ENCODE results near the gene P2RX4. TPM values are rescaled to one million over a fixed set of nuclear protein-coding genes. Genes with fewer than 3 reads are reported as not detected.

Gene P2RX4
- total and polyA plus RNA-seq, 2 of the 13 experiments (the other 11 are each of a cell fraction or from before 2014, with no cell fraction given) = 13.8 to 30.8 TPM

- no peak for DNase-seq (ENCODE audit: low spot score)
- peak; percentile 43; the same call in 1 of the 3 replicates for ATAC-seq
- H4K20me1 ChIP-seq (ENCODE audit: insufficient read depth, low read length) = no peaks in the 10 kb centered on the region
- H3K9me3 ChIP-seq (ENCODE audit: low read length) = no peaks in the 10 kb centered on the region
- no peak overlapping the region for H3K4me2 ChIP-seq (ENCODE audit: low read depth, low read length)
- no peak overlapping the region for H2AFZ ChIP-seq (ENCODE audit: low read length)
- H3K36me3 ChIP-seq (replicated peaks in 1 of 2; ENCODE audit: control insufficient read depth in 1 of 2, insufficient read depth in 2 of 2, low read length in 2 of 2) = no peaks in the 10 kb centered on the region
- no peak overlapping the region for H3K27ac ChIP-seq (ENCODE audit: extremely low read length, insufficient read depth, low read length)
- POLR2A ChIA-PET = no interaction called here
- in situ Hi-C loops (cut with HindIII; ENCODE audit: extremely low pct_ligation_motif_present, low pct_unique_long_range_greater_than_20kb) = no loop called here
- intact Hi-C loops (cut with micrococcal nuclease; ENCODE audit: unreplicated experiment) = no loop called here
- TF ChIP-seq NR0B2 (CRISPR knock-in tag; IDR thresholded peaks at IDR 0.05) (no peak), ZNF329 (CRISPR knock-in tag; IDR thresholded peaks at IDR 0.05; ENCODE audit: low read depth) (no peak), FUBP1 (CRISPR knock-in tag; IDR thresholded peaks at IDR 0.05; ENCODE audit: borderline replicate concordance) (no peak), TFDP2 (CRISPR knock-in tag; IDR thresholded peaks at IDR 0.05) (no peak), ZNF260 (CRISPR knock-in tag; IDR thresholded peaks at IDR 0.05; ENCODE audit: borderline replicate concordance, low read depth) (no peak), ZFP41 (CRISPR knock-in tag; IDR thresholded peaks at IDR 0.05; ENCODE audit: borderline replicate concordance) (no peak), PLSCR1 (CRISPR knock-in tag; IDR thresholded peaks at IDR 0.05; ENCODE audit: borderline replicate concordance) (no peak), HNRNPL (IDR thresholded peaks at IDR 0.05; ENCODE audit: low read depth, low read length) (no peak), ZNF691 (CRISPR knock-in tag; IDR thresholded peaks at IDR 0.05; ENCODE audit: borderline replicate concordance, low read depth) (no peak), CERS6 (CRISPR knock-in tag; IDR thresholded peaks at IDR 0.05) (no peak), ZNF557 (CRISPR knock-in tag; IDR thresholded peaks at IDR 0.05) (no peak)
- FAIRE-seq = no peak
- H3K79me2 ChIP-seq (ENCODE audit: insufficient read depth, low read length) = no peaks in the 10 kb centered on the region
- peaks cover 2 to 13% of the 10 kb centered on the region in 2 experiments; a peak in 1 of 5 replicates for H3K27me3 ChIP-seq (ENCODE audit: control insufficient read depth in 1 of 2, insufficient read depth in 2 of 2, low read length in 2 of 2)
- no peak overlapping the region for H3K9ac ChIP-seq (ENCODE audit: insufficient read depth, low read depth, low read length)
- H3K4me3 ChIP-seq (replicated peaks in 1 of 3; ENCODE audit: insufficient read depth in 1 of 3, low read depth in 2 of 3, low read length in 3 of 3) = no peak overlapping the region
- H3K4me1 ChIP-seq (ENCODE audit: insufficient read depth, low read length) = peaks cover 10% of the 10 kb centered on the region
- WGBS (ENCODE audit: low lambda C conversion rate) = 38% methylated on average over 7 of the region's 9 CpGs
- no TSS peak for BruUV-seq (replicated peaks)
- CTCF ChIA-PET (ENCODE audit: low intra/inter-chr PET ratio, low total read pairs) = no interaction called here
Observed at GRCh38 chr12:121189619-121190155, 20.2 kb upstream of the P2RX4 start.
